Liver (tissue), 9 donors: Measurements from ENCODE around the gene PHLPP1. TPM values are rescaled to one million over a fixed set of nuclear protein-coding genes. Genes with fewer than 3 reads are reported as not detected.

Experiments
- DNase-seq: peaks from one replicate; pipeline ENCODE4 v3.0.0-alpha.2; 2017; ENCODE audit warnings: low spot score
- H3K27ac ChIP-seq, 2 donors: one replicate each; pipeline ENCODE4 v1.7.0; 2013; ENCODE audit warnings: inconsistent platforms in 2 of 2, low read length in 2 of 2, control low read depth in 1 of 2, low read depth in 1 of 2, mild to moderate bottlenecking in 1 of 2
- H3K27me3 ChIP-seq, 4 donors: one replicate each; pipeline versions ENCODE4 v1.6.1 to v1.7.0; 2013; ENCODE audit warnings: low read length in 3 of 4, inconsistent platforms in 1 of 4, mild to moderate bottlenecking in 1 of 4, moderate library complexity in 1 of 4; ENCODE audit not compliant: control insufficient read depth in 4 of 4, insufficient read depth in 4 of 4
- H3K36me3 ChIP-seq, 4 donors: one replicate each; pipeline versions ENCODE4 v1.6.1 to v1.7.0; 2013; ENCODE audit warnings: low read length in 3 of 4, mild to moderate bottlenecking in 3 of 4, low read depth in 1 of 4, moderate library complexity in 1 of 4; ENCODE audit not compliant: control insufficient read depth in 4 of 4, insufficient read depth in 3 of 4
- H3K4me1 ChIP-seq, 4 donors: one replicate each; pipeline versions ENCODE4 v1.6.1 to v1.7.0; 2013; ENCODE audit warnings: low read length in 3 of 4, mild to moderate bottlenecking in 3 of 4, moderate library complexity in 1 of 4; ENCODE audit not compliant: control insufficient read depth in 4 of 4, insufficient read depth in 4 of 4
- H3K4me3 ChIP-seq, 3 donors: one replicate each; pipeline versions ENCODE4 v1.6.1 to v1.7.0; 2013; ENCODE audit warnings: low read length in 3 of 3, control low read depth in 1 of 3, low read depth in 1 of 3, mild to moderate bottlenecking in 1 of 3
- H3K9ac ChIP-seq, 2 donors: one replicate each; pipeline ENCODE4 v1.7.0; 2013; ENCODE audit warnings: low read length in 2 of 2, mild to moderate bottlenecking in 2 of 2, moderate library complexity in 2 of 2, control low read depth in 1 of 2, low read depth in 1 of 2
- H3K9me3 ChIP-seq, 4 donors: one replicate each; pipeline versions ENCODE4 v1.6.1 to v1.7.0; 2013; ENCODE audit warnings: low read length in 3 of 4; ENCODE audit not compliant: control insufficient read depth in 4 of 4
- EGR1 ChIP-seq, 2 donors: IDR thresholded peaks; 2 replicates each; pipeline ENCODE4 v1.6.1; 2016 to 2018; ENCODE audit warnings: antibody characterized with exemption in 2 of 2, low read depth in 2 of 2
- FOXA1 ChIP-seq: IDR thresholded peaks from 2 replicates; pipeline ENCODE4 v1.6.1; 2016; ENCODE audit warnings: antibody characterized with exemption
- GABPA ChIP-seq, 2 donors: IDR thresholded peaks in 1 of 2; conservative IDR thresholded peaks in 1 of 2; 2 replicates each; pipeline ENCODE4 v1.6.1; 2016; ENCODE audit warnings: antibody characterized with exemption in 2 of 2, mild to moderate bottlenecking in 1 of 2, moderate library complexity in 1 of 2
- HNF4G ChIP-seq: IDR thresholded peaks from 2 replicates; pipeline ENCODE4 v1.6.1; 2016; ENCODE audit warnings: antibody characterized with exemption
- JUND ChIP-seq, 2 donors: IDR thresholded peaks; 2 replicates each; pipeline ENCODE4 v1.6.1; 2016; ENCODE audit warnings: antibody characterized with exemption in 2 of 2
- NR2F2 ChIP-seq: IDR thresholded peaks from 2 replicates; pipeline ENCODE4 v1.6.1; 2016; ENCODE audit warnings: antibody characterized with exemption
- RAD21 ChIP-seq, 2 donors: IDR thresholded peaks; 2 replicates each; pipeline ENCODE4 v1.6.1; 2016; ENCODE audit warnings: antibody characterized with exemption in 2 of 2, mild to moderate bottlenecking in 2 of 2
- RXRA ChIP-seq, 2 donors: IDR thresholded peaks; 2 replicates each; pipeline ENCODE4 v1.6.1; 2017 to 2018; ENCODE audit warnings: antibody characterized with exemption in 2 of 2, mild to moderate bottlenecking in 1 of 2
- SP1 ChIP-seq: IDR thresholded peaks from 2 replicates; pipeline ENCODE4 v1.6.1; 2018; ENCODE audit warnings: antibody characterized with exemption, mild to moderate bottlenecking
- TAF1 ChIP-seq: conservative IDR thresholded peaks from 2 replicates; pipeline ENCODE4 v1.6.1; 2016; ENCODE audit warnings: antibody characterized with exemption, mild to moderate bottlenecking
- YY1 ChIP-seq: IDR thresholded peaks from 2 replicates; pipeline ENCODE4 v1.6.1; 2016; ENCODE audit warnings: antibody characterized with exemption, mild to moderate bottlenecking
- WGBS: extraction: QIAGEN DNeasy Blood & Tissue Kit; methylation state at CpG from one replicate; pipeline ENCODE4 v1.1.7; 2013; 5-methylcytosine and 5-hydroxymethylcytosine counted together
- polyA plus RNA-seq, 2 donors: library from polyadenylated mRNA; stranded (reverse) in 1 of 2; unstranded in 1 of 2; fragments of 200-250 nt in 1 of 2; fragments of >200 nt in 1 of 2; fragmentation: Nextera tagmentation in 1 of 2; extraction: Ambion mirVana in 1 of 2; gene quantifications; one replicate each; pipeline versions ENCODE4 v1.2.1 to v1.2.3, GENCODE V29; 2013 to 2015
- total RNA-seq, 2 donors: library from RNA; depleted of rRNA; stranded (reverse); fragments of >200 nt; gene quantifications; one replicate each; pipeline ENCODE4 v1.2.3, GENCODE V29; 2014
- TF ChIP-seq, protein P1 (sequence below): fragments of 150-350 bp; IDR thresholded peaks from 2 replicates; pipeline ENCODE4 v1.5.1; 2017; ENCODE audit warnings: improper control_type of control experiment, low read depth, low read length; ENCODE audit not compliant: missing input control
- TF ChIP-seq, protein P2 (sequence below): IDR thresholded peaks from 2 replicates; pipeline ENCODE4 v1.6.1; 2016; ENCODE audit warnings: antibody characterized with exemption
- TF ChIP-seq, protein P3 (sequence below): IDR thresholded peaks from 2 replicates; pipeline ENCODE4 v1.6.1; 2016; ENCODE audit warnings: antibody characterized with exemption, mild to moderate bottlenecking
- TF ChIP-seq, protein P4 (sequence below): IDR thresholded peaks from 2 replicates; pipeline ENCODE4 v1.6.1; 2016; ENCODE audit warnings: antibody characterized with exemption
- donor health status: healthy.
- donor health status: healthy.
- donor health status: healthy.
- donor health status: healthy.
- donor health status: healthy.

The PHLPP1 gene
- total and polyA plus RNA-seq, 4 donors: 4.2 to 14.5 (median 8.6) TPM

DNA sequence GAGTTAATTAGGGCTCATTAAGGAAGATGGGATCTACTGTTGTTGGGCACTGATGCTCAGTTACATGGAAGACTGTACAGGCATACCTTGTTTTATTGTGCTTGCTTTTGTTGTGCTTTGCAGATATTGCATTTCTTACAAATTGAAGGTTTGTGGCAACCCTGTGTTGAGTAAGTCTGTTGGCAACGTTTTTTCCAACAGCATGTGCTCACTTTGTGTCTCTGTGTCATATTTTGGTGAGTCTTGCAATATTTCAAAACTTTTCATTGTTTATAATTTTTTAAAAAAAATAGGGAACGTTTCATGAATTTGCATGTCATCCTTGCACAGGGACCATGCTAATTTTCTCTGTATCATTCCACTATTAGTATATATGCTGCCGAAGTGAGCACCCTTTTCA is 15.6 kb downstream of the PHLPP1 start (continued):
- TF ChIP-seq, protein P1, sequence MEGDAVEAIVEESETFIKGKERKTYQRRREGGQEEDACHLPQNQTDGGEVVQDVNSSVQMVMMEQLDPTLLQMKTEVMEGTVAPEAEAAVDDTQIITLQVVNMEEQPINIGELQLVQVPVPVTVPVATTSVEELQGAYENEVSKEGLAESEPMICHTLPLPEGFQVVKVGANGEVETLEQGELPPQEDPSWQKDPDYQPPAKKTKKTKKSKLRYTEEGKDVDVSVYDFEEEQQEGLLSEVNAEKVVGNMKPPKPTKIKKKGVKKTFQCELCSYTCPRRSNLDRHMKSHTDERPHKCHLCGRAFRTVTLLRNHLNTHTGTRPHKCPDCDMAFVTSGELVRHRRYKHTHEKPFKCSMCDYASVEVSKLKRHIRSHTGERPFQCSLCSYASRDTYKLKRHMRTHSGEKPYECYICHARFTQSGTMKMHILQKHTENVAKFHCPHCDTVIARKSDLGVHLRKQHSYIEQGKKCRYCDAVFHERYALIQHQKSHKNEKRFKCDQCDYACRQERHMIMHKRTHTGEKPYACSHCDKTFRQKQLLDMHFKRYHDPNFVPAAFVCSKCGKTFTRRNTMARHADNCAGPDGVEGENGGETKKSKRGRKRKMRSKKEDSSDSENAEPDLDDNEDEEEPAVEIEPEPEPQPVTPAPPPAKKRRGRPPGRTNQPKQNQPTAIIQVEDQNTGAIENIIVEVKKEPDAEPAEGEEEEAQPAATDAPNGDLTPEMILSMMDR: no peak
- TF ChIP-seq FOXA1: no peak
- TF ChIP-seq JUND (IDR thresholded peaks at IDR 0.05): no peak
- no peak for TF ChIP-seq EGR1 (IDR thresholded peaks at IDR 0.05; ENCODE audit: low read depth in 2 of 2)
- TF ChIP-seq, protein P2, sequence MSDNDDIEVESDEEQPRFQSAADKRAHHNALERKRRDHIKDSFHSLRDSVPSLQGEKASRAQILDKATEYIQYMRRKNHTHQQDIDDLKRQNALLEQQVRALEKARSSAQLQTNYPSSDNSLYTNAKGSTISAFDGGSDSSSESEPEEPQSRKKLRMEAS: no peak
- no peak for TF ChIP-seq RXRA (IDR thresholded peaks at IDR 0.05)

DNA sequence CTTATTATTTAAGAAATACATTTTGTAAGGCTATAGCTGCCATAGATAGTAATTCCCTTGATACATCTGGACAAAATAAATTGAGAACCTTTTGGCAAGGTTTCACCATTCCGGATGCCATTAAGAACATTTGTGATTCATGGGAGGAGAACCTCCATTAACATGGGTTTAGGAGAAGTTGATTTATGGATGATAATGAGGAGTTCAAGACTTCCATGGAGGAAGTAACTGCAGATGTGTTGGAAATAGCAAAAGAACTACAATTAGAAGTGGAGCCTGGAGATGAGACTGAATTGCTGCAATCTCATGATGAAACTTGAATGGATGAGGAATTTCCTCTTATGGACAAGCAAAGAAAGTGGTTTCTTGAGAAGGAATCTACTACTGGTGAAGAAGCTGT is 17.3 kb downstream of the PHLPP1 start:
- Histone ChIP-seq H3K4me1 (peaks cover 0 to 9% (median 3%) of the 10 kb centered on the region in 4 donors), H3K36me3 (no peaks in the 10 kb centered on the region), H3K9ac (no peak overlapping the region), H3K27me3 (no peaks in the 10 kb centered on the region), H3K27ac (no peak overlapping the region), H3K4me3 (no peak overlapping the region), H3K9me3 (peaks cover 0 to 5% (median 0%) of the 10 kb centered on the region in 4 donors)
- DNase-seq: no peak
- TF ChIP-seq, protein P3, sequence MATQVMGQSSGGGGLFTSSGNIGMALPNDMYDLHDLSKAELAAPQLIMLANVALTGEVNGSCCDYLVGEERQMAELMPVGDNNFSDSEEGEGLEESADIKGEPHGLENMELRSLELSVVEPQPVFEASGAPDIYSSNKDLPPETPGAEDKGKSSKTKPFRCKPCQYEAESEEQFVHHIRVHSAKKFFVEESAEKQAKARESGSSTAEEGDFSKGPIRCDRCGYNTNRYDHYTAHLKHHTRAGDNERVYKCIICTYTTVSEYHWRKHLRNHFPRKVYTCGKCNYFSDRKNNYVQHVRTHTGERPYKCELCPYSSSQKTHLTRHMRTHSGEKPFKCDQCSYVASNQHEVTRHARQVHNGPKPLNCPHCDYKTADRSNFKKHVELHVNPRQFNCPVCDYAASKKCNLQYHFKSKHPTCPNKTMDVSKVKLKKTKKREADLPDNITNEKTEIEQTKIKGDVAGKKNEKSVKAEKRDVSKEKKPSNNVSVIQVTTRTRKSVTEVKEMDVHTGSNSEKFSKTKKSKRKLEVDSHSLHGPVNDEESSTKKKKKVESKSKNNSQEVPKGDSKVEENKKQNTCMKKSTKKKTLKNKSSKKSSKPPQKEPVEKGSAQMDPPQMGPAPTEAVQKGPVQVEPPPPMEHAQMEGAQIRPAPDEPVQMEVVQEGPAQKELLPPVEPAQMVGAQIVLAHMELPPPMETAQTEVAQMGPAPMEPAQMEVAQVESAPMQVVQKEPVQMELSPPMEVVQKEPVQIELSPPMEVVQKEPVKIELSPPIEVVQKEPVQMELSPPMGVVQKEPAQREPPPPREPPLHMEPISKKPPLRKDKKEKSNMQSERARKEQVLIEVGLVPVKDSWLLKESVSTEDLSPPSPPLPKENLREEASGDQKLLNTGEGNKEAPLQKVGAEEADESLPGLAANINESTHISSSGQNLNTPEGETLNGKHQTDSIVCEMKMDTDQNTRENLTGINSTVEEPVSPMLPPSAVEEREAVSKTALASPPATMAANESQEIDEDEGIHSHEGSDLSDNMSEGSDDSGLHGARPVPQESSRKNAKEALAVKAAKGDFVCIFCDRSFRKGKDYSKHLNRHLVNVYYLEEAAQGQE: no peak
- TF ChIP-seq NR2F2: no peak
- TF ChIP-seq HNF4G: no peak
- TF ChIP-seq RXRA (IDR thresholded peaks at IDR 0.05): no peak
- no peak for TF ChIP-seq RAD21 (IDR thresholded peaks at IDR 0.05)
- no peak for TF ChIP-seq GABPA (IDR thresholded peaks at IDR 0.05 in 1 of 2, conservative IDR thresholded peaks at IDR 0.05 in 1 of 2)
- no peak for TF ChIP-seq TAF1
- TF ChIP-seq SP1: no peak
- TF ChIP-seq, protein P1: no peak
- no peak for TF ChIP-seq YY1
- TF ChIP-seq, protein P4, sequence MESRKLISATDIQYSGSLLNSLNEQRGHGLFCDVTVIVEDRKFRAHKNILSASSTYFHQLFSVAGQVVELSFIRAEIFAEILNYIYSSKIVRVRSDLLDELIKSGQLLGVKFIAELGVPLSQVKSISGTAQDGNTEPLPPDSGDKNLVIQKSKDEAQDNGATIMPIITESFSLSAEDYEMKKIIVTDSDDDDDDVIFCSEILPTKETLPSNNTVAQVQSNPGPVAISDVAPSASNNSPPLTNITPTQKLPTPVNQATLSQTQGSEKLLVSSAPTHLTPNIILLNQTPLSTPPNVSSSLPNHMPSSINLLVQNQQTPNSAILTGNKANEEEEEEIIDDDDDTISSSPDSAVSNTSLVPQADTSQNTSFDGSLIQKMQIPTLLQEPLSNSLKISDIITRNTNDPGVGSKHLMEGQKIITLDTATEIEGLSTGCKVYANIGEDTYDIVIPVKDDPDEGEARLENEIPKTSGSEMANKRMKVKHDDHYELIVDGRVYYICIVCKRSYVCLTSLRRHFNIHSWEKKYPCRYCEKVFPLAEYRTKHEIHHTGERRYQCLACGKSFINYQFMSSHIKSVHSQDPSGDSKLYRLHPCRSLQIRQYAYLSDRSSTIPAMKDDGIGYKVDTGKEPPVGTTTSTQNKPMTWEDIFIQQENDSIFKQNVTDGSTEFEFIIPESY: no peak
- WGBS: 99% methylated on average over 1 of the region's 1 CpG
